ENCODE results near the gene PLA2G6.

DNA sequence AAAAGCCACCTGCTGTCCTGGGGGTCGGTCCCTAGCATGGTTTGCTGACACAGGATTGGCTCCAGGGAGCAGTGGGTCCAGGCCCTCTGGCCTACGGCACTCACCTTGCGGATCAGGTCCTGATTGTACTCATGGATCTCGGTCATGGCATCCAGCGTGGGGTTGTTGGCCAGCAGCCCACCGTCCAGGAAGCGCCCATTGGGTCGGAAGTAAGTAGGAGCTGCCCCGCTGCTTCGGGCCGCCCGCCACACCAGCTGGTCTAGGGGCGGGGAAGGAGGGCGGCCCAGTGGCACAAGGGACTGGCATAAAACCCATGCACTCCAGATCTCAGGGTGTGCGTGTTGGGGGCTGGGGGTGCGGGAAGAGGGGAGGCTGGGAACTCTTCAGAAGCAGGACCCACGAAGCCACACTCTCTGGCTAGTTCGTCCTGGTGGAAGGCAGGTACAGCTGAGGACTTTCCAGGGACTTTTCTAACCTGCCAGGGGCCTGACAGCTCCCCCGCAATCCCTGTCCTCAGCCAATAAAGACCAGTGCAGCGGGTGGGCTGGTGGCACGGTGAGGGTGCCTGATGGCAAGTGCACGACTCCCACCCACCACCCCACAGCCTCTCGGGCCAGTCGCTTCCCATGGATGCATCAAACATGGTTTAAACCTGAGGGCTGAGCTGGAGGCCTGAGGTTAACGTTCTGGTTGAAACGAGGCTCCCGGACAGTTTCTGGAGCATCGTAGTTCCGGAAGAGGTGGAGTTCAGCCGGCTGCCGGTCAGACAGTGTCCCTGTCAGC lies 66.0 kb downstream of the PLA2G6 start:
- TF ChIP-seq POLR2AphosphoS5 (IDR thresholded peaks at IDR 0.05; ENCODE audit: low read depth, low read length) (no peak), POLR2A (IDR thresholded peaks at IDR 0.05; ENCODE audit: low read depth, low read length) (no peak)
